GM03348 (cell line): ENCODE measurements around the gene SVEP1.

Source experiments
- DNase-seq: peaks from one replicate; pipeline ENCODE4 v3.0.0; 2012; ENCODE audit warnings: low spot score

Gene SVEP1

DNA sequence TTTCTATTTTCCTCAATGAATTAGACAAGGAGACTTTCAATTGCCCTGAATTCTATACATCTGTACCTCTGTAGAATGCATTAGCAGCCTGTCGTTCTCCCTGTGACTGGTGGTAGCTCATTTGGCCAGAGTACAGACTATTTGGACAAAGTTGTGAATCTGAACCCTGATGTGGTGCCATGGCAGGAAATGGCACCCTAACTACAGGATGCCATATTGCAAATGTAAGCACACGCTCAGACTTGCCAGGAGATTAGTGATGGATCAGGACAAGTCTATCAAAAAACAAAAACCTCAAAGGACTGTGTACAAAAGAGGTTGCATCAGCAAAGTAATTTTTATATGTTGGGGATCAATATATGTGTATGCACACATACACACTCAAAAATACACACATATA lies 58.3 kb downstream of the SVEP1 start:
- no peak for DNase-seq

DNA sequence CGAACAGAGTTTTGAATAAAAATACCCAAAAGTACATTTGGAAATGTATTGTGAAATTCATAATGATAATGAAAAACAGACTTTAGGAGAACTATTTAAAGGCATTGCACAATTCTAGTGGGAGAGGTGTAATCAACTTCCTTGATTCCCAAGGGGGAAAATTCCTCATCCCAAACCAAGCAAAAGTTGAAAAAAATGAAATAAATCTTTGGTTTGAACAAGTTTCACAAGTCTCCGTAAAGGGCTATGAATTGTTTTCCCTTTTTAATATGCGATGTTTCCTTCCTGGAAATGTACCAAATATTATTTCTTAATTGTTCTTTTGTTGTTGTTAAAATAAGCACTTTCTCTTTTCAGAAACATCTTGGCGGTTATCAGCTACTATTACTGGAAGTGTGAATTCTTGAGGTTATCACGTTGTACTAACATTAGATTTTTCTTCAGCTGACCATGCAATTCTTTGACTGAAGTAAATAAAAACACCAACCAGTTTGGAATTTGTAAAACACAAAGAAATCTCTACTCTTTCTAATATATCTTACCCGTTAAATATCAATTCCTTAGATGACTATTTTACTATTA lies 59.3 kb downstream of the SVEP1 start:
- DNase-seq, result peak; percentile 60

DNA sequence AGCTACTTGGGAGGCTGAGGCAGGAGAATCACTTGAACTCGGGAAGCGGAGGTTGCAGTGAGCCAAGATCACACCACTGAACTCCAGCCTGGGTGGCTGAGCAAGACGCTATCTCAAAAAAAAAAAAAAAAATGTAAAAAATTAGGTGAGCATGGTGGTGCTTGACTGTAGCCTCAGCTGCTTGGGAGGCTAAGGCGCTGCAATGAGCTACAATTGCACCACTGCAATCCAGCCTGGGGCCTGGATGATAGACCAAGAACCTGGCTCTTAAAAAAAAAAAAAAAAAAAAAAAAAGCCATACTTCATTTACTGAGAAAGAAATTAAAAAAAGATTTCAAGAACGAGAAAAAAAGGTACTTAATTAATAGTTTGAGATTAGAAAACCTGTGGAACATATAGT lies 62.1 kb downstream of the SVEP1 start:
- DNase-seq, result no peak

DNA sequence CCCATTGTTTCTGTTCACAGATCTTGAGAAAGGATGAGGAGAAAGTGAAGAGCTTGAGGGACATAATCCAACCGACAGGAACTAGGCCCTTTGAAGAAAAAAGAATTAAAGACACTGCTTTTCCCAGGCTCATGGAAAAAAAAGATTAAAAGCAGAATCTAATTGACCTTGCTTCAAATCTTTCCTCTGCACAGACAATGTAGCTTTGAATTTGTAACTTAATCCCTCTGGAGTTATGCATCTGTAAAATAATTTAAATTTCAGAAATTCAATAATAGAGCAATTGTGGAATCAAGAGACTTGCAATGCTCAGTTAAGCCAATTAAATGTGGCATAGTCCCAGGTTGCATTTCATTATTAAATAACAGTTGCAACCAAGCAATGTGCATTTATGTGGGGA lies 64.6 kb downstream of the SVEP1 start:
- no peak for DNase-seq

DNA sequence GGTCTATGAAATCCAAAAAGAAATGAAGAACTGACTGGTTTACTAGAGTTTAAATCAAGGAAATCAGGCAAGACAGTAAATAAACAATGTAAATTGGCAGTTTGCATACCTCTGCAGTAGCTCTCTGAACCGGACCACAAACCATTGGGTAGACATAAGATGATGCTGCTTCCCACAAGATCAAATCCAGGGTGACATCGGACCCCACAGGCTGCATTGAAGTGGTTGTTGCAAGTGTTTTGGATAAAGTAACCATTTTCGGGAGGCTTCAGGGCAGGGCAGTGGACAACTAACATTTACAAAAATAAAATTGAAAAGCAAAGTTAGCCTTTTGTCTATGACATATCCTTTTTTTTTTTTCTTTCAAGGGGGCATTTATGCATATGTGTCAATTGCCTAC lies 66.7 kb downstream of the SVEP1 start:
- no peak for DNase-seq

DNA sequence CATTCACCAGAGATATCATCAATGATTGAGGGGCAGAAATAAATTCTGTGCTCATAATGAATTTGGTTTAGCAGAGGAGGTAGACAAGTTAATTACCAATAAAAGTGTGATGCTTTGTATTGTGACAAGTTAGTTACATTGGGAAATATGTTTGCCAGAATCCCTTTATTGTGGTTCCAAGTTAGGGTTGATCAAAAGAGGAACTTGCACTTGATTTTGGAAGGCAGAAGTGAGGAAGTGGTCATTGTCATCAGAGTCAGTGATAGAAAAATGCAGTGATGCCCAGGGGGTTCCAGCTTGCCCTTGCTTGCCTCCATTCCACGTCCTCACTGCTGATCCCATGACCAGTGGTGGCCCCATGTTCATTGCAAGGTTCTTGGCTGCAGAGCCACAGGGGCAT lies 69.7 kb downstream of the SVEP1 start:
- DNase-seq, result no peak

DNA sequence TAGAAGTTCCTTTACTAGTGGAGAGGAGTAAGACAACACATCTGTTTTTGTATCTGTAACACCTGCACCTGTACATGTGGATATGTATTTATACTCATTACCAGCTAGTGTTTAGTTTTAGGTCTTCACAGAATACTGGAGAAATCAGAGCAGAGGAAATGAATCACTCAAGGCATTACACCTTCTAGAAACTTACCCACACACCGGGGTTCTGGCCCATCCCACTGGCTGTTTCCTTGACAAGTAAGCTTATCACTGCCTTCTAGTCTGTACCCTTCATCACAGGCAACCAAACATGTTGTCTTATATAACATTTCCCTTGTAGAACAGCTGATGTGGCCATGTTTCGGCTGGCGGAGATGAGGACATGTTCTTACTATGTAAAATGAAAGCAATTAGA lies 76.7 kb downstream of the SVEP1 start:
- no peak for DNase-seq

DNA sequence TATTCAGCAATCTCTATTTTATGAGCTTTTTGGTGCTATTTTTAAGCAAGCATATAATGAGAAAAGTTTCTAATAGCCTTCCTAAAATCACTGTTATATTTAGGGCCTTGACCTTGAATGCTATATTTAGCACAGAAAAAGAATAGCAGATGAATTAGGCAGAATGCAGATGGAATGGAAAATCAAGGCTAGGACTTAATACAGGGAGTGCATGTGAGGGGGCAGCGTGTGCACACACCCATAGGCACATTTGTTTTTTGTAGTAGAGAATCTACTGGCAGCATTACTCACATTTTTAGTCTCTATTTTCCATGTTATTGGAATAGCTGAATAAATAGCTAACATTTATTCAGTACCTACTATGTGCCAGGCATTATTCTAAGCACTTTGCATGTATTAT lies 79.9 kb downstream of the SVEP1 start:
- no peak for DNase-seq

DNA sequence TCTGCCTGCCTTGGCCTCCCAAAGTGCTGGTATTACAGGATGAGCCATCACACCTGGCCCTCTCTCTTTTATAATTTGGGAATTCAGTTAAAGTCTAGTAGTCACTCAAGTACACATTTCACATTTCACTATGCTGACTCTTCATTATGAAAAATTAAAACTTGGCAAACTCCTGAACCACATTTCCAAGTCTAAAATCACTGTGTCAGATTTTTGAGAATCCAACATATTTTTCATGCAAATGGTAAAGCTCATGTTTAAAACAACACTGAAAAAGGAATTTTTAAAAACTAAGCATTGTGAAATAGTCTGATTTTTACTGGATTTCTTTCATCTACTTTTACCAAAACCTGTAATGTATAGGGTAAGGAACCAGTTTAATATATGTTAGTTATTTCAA lies 92.3 kb downstream of the SVEP1 start:
- no peak for DNase-seq

DNA sequence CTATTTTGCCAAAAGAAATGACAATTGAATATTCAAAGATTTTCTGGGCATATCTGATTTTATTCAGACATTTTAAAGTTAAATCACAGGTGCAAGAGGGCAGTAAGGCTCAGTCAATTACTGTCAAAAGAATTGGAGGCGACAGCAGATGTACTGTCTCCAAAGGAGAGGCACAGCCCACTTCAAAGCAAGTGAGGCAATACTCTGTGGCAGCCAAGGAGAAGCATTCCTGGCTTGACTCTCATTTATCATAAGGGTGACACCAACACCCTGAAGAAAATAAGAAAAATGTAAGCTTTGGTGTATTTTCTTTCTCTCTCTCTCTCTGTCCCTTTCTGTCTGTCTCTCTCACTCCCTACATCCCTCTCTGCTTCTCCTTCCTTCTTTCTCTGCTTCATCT lies 93.3 kb downstream of the SVEP1 start:
- DNase-seq, result peak; percentile 12

DNA sequence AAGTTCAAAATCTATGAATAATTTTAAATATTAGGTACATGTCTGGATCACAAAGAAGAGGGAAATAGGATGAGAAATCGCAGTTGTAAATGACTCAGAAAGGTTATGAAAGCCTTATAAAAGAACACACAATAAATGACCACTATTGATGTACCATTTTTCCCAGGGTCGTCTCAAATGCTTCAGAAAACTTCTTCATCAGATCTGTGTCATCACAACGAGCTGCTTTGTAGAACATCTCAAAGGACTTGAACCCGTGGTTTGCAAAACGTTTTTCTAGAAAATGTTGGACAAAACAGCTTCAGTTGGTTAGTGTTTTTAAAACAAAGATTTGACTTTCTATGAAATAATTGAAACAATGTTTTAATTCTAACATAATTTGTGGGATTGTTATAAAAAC lies 100.1 kb downstream of the SVEP1 start:
- no peak for DNase-seq

DNA sequence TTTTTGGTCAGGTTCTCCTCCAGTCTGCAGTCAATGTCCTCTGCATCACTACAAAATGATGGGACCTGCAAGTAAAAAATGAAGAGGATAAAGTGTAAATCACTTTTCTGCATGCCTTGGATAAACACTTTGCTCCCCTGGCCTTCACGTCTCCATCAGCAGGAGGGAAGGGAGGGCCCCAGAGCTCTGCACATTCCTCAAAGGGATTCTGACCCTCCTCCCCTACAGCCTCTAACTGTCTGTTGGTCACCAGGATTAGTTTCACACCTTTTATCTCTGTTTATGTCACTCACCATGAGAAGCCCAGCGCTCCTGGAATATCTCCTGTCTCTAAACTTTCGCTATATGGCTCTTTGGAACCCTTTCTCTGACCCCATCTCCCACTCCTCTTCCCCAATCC lies 103.3 kb downstream of the SVEP1 start:
- DNase-seq, result no peak

DNA sequence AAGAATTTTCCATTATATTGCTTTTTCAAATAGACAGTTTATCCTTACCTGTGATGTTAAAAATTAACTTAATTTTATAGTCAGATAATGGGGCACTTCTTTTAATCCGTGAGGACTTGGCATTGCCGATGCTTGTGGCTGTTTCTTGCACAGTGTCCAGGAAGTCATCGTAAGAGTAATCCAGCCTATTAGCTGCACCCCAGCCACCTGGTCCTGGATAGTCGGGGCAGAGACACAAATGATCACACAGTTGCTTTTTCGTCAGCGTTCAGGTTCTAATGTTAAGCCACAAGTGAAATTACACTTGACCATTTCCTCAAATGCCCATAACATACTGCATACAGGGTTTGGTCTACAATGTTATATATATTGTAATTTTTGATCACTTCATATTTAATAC lies 107.4 kb downstream of the SVEP1 start:
- DNase-seq, result no peak

DNA sequence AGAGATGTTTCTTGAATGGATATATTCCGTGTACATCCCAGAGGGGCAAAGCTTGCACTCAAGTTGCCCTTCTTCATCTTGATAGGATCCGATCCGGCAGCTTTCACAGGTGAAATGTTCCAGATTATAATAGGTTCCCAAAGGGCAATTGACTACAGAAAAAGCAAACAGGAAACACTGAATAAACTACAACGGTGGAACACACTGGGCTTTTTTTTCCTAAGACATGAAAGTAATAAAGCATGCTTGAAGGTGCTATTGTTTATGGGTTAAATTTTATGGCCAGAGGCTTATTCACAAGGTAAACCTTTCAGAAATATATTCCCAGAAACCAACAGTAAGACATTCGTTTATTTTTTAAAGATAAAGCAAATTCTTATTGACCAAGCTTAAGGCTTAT lies 110.6 kb downstream of the SVEP1 start:
- no peak for DNase-seq

DNA sequence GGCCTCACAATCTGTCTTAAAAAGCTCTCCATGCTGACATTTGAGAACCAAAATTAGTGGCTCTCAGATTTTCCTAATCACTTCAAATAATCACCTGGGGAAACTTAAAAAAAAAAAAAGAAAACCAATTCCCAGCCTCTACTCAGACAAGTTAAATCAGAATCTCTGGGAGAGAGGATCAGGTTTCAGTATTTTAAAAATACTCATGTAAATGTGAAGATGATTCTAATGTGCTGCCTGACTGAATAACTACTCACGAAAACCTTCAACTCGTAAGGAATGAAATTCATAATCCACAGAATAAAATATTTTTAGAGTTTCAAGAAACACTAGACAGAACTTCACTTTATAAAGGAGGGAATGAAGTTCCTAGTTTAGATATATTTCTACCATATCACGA lies 114.4 kb downstream of the SVEP1 start:
- no peak for DNase-seq

DNA sequence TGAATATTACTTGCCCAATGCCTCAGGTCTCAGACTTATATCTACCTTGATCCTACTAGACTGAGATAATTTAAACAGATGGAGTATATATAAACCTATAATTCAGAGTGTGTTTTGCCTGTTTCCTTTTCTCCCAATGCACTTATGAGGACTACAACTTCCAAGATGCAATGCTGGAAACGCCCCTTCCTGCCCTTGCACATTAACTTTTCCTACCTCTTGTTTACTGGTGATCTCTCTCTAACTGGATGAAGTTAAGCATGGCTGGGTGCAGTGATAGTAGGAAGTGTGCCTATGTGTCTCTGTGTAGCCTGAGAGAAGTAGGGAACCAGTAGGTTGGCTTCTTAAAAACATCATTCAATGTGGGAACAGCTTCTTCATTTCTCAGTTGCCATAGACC lies 115.2 kb downstream of the SVEP1 start:
- DNase-seq, result no peak

DNA sequence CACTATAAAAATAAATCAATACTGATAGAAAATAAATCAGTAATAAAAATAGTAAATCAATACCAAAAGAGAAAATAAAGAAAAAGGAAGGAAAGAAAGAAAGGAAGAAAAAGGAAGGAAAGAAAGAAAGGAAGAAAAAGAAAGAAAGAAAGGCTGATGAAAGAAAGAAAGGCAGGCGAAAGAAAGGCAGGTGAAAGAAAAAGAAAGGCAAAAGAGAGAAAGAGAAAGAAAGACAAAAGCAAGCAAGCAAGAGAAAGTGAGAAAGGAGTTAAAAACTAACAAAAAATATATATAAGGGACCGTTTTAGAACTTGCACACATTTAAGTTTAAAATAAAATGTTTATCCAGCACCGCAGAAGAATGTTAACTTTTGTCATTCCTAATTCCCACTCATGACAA lies 116.0 kb downstream of the SVEP1 start:
- DNase-seq, result no peak

DNA sequence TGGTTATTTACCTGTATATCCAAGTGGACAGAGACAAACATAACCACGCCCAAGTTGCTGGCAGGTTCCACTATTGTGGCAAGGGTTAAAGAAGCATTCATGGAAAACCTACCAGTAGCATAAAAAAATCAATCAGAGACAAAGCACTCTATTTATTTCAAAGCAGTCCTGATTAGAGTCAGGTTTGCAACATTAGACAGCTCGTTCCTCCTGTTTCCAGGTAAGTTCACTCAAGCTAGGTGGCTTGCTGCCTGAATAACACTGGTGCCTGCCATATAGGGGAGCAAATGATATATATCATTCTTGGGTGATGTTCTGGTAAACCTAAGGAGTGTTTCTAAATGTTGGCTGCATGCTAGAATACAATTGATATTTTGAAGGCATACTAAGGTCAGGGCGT lies 122.3 kb downstream of the SVEP1 start:
- DNase-seq, result no peak

DNA sequence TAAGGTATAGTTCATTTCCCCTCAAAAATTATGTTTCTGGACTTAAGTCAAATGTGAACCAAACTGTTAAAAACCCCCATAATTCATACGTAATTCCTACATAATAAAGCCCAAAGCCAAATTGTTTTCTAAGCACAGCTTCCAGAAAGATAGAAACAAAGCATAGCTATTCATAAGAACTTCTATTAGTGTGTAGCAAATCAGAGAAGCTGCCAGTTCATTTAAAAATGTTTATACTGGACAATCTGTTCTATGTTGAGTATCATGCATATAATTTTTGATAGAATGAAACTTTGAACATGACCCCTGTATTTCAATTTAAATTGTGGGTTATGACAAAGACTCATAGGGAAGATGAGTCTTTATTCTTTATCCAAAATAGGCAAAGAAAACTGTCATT lies 122.9 kb downstream of the SVEP1 start:
- DNase-seq, result no peak

DNA sequence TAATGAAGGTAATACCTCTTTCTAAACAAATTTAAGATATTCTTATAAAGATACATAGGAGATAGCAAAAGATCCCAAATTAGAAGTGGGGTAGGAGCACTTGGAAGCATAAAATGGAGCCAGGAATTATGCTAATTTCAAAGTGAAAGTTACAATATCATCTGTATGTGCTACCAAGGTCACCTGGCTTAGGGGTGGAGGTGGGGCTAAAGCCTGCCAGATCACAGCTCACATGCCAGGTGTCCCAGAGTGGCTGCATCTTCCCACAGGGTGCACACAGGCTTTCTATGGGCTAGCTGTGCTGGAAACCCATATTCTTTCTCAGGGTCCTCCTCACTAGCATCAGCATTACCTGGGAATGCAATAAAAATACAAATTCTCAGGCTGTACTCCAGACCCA lies 123.7 kb downstream of the SVEP1 start:
- DNase-seq, result no peak

DNA sequence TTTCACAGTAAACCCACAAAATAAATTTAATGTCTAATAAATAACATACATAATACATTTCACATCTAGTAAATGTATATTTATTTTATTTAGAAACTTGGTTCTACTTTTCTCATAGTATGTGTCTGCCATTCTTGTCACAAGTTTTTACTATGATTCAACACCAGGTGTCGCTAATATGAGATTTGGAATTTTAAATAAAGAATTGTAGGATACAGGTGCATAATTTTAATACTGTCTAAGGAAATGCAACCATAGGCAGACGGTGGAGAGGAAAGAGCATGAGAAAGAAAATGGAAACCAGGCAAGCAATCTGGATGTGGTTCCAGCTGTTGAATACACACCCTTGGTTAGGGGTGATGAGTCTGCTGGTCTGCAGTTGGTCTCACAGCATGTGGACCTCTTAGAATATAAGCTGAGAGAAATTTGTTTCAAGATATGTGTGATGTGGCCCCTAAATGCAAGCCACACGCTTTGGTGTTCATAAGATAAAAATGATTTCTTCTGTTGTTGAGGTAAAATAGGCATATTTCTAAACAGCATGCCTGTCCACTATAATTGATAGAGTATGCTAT lies 127.2 kb downstream of the SVEP1 start:
- peak; percentile 14 for DNase-seq

DNA sequence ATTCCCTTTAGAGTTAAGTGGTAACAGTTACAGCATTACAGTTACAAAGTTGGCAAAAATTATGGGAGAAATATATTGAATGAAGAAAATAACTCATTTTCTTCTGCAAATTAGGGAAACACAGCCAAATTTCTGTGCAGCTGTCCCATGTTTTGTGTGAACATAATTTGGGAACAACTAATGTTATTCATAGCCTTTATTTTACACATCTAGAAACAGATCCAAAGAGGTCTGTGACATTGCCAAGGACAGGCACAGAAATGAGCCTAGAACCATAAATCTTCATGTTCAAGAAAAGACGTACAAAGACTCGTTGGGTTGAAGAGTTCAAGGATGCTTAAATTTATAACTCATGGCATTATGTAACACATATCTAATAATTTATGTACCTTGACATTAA lies 127.8 kb downstream of the SVEP1 start:
- no peak for DNase-seq

DNA sequence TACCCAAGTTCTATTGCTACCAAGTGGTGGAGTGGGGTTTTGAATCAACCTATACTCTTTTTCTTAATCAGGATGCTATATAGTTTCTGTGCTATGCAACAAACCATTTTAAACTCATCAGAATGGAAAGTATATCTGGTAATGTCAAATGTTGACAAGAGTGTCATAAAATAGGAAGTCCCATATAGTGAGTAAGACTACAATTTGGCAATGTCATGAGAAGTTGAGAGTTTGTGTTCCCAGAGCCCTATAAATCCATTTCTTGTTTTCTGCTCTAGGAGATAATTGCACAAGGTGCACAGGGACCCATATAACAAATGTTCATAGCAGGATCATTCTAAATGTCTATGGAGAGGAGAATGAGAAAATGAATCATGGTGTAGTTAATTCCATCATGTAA lies 132.1 kb downstream of the SVEP1 start:
- DNase-seq, result no peak

DNA sequence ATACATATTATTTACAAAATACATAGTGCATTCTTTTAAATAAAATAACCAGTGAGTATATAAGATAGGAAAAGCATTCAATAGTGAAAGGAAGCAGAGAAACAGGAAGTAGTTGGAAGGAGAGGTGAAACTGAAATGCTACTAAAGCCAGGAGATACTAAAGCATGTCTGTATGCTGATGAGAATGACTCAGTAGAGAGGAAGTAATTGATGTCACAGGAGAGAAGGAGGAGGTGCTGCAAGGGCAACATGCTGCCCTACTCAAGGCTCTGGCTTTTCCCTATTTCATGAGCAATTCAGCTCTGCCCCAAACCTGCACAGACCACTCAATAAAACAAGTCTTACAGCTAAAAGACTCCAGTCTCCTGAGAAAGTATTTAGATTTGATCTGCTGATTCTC lies 133.4 kb downstream of the SVEP1 start:
- no peak for DNase-seq

DNA sequence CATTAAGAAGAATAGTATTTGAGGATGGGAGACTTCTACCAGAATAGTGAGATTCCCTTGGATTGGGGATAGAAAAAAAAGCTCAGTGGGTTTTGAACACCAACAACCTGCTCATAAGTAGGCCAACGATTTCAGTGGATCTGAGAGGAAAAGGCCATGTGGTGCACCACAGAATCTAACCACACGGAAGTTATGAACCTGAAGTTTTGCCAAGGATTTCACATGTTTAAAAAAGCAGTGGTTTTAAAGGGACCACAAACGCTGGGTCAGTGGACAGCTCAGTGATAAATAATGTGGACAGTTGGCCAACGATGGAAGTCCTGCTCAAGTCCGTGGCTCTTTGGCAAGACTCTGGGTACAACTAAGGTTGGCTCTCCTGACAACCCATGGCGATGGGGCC lies 134.6 kb downstream of the SVEP1 start:
- DNase-seq, result peak; percentile 46
